HL-60 (cell line): Measurements from ENCODE around the gene TSHZ3.

ENCODE experiments used
- DNase-seq, 2 experiments: peaks; one replicate each; pipeline ENCODE4 v3.0.0-alpha.2; 2010 to 2020; ENCODE audit warnings: low read depth in 1 of 2, low spot score in 1 of 2
- H3K27ac ChIP-seq: fragments of 250-450 bp; sonication (Bioruptor Pico); replicated peaks from 2 replicates; pipeline ENCODE4 v1.5.1; 2020; ENCODE audit warnings: mild to moderate bottlenecking, moderate library complexity
- H3K27me3 ChIP-seq: fragments of 250-450 bp; sonication (Bioruptor Pico); 2 replicates; pipeline ENCODE4 v1.5.1; 2021; ENCODE audit warnings: mild to moderate bottlenecking, moderate library complexity; ENCODE audit not compliant: insufficient read depth, poor library complexity, severe bottlenecking
- H3K4me3 ChIP-seq: replicated peaks from 2 replicates; pipeline ENCODE4 v1.5.1; 2011; ENCODE audit warnings: mild to moderate bottlenecking, control low read depth, low read length; ENCODE audit not compliant: insufficient read depth
- CTCF ChIP-seq: IDR thresholded peaks from one replicate; pipeline ENCODE4 v1.5.1; 2011; ENCODE audit warnings: low read length, control low read depth, inconsistent platforms; ENCODE audit not compliant: insufficient read depth
- GABPA ChIP-seq: IDR thresholded peaks from 2 replicates; pipeline ENCODE4 v1.6.1; 2012; ENCODE audit warnings: low read depth
- POLR2AphosphoS5 ChIP-seq: IDR thresholded peaks from 2 replicates; pipeline ENCODE4 v1.6.1; 2012; ENCODE audit warnings: low read depth
- REST ChIP-seq: IDR thresholded peaks from 2 replicates; pipeline ENCODE4 v1.6.1; 2012; ENCODE audit warnings: low read depth; ENCODE audit not compliant: insufficient replicate concordance
- SPI1 ChIP-seq: IDR thresholded peaks from 2 replicates; pipeline ENCODE4 v1.6.1; 2012; ENCODE audit warnings: low read depth, mild to moderate bottlenecking, borderline replicate concordance

The TSHZ3 gene

GRCh38 chr19:31271306-31271911, 77.8 kb downstream of the TSHZ3 start:
- no peaks in the 10 kb centered on the region for H3K27me3 ChIP-seq
- no peak for DNase-seq
- no peak overlapping the region for H3K4me3 ChIP-seq
- no peak overlapping the region for H3K27ac ChIP-seq
- TF ChIP-seq SPI1 (no peak), REST (no peak), CTCF (no peak), POLR2AphosphoS5 (no peak)

GRCh38 chr19:31270897-31271296, 78.3 kb downstream of the TSHZ3 start:
- DNase-seq = no peak
- no peak overlapping the region for H3K4me3 ChIP-seq
- H3K27me3 ChIP-seq = no peaks in the 10 kb centered on the region
- TF ChIP-seq POLR2AphosphoS5 (no peak), SPI1 (no peak), REST (no peak), CTCF (no peak), GABPA (no peak)
- no peak overlapping the region for H3K27ac ChIP-seq

- Histone ChIP-seq H3K4me3 (no peak overlapping the region), H3K27ac (no peak overlapping the region), H3K27me3 (no peaks in the 10 kb centered on the region)
- no peak for DNase-seq
- TF ChIP-seq REST = no peak
- no peak for TF ChIP-seq CTCF
- no peak for TF ChIP-seq SPI1
- TF ChIP-seq POLR2AphosphoS5 = no peak
- TF ChIP-seq GABPA = no peak
Measured at GRCh38 chr19:31269425-31270127, 79.7 kb downstream of the TSHZ3 start.
